H1 (cell line): Measurements from ENCODE around the gene WIPF3.

Experiments
- ATF2 ChIP-seq: IDR thresholded peaks from 2 replicates; pipeline ENCODE4 v1.6.1; 2012; ENCODE audit warnings: low read length, inconsistent platforms
- CHD2 ChIP-seq: IDR thresholded peaks from 2 replicates; pipeline ENCODE4 v1.6.1; 2012; ENCODE audit warnings: low read length, improper control_type of control experiment
- CTCF ChIP-seq, 3 experiments: IDR thresholded peaks; 1 replicate in 2 of 3; 2 replicates in 1 of 3; pipeline versions ENCODE4 v1.5.1 to v1.6.1; 2011; ENCODE audit warnings: low read length in 3 of 3, mild to moderate bottlenecking in 3 of 3, inconsistent platforms in 2 of 3, low read depth in 1 of 3, moderate library complexity in 1 of 3; ENCODE audit not compliant: insufficient read depth in 1 of 3; ENCODE audit errors: control extremely low read depth in 1 of 3
- GABPA ChIP-seq: IDR thresholded peaks from 2 replicates; pipeline ENCODE4 v1.6.1; 2011; ENCODE audit warnings: mild to moderate bottlenecking, low read length, moderate library complexity, borderline replicate concordance; ENCODE audit not compliant: insufficient read depth
- MAX ChIP-seq: IDR thresholded peaks from 2 replicates; pipeline ENCODE4 v1.6.1; 2012; ENCODE audit warnings: inconsistent platforms
- SIN3A ChIP-seq, 2 experiments: IDR thresholded peaks in 1 of 2; conservative IDR thresholded peaks in 1 of 2; 2 replicates each; pipeline ENCODE4 v1.6.1; 2011 to 2012; ENCODE audit warnings: low read length in 2 of 2, improper control_type of control experiment in 1 of 2, low read depth in 1 of 2, mild to moderate bottlenecking in 1 of 2

- no peak for TF ChIP-seq SIN3A (conservative IDR thresholded peaks at IDR 0.05 in 1 of 2, IDR thresholded peaks at IDR 0.05 in 1 of 2; ENCODE audit: low read depth in 1 of 2, low read length in 2 of 2)
- no peak for TF ChIP-seq MAX
- no peak for TF ChIP-seq CTCF (IDR thresholded peaks at IDR 0.05; ENCODE audit: control extremely low read depth in 1 of 3, insufficient read depth in 1 of 3, low read depth in 1 of 3, low read length in 3 of 3)
- TF ChIP-seq GABPA, result no peak
- no peak for TF ChIP-seq ATF2
- no peak for TF ChIP-seq CHD2
Observed at GRCh38 chr7:29852457-29852856, 46.1 kb downstream of the WIPF3 start.
